Liver (tissue), 3 donors: ENCODE results near the gene CDC42EP2.

Source experiments
- EGR1 ChIP-seq, 2 donors: IDR thresholded peaks; 2 replicates each; pipeline ENCODE4 v1.6.1; 2016 to 2018; ENCODE audit warnings: antibody characterized with exemption in 2 of 2, low read depth in 2 of 2
- GABPA ChIP-seq, 2 donors: IDR thresholded peaks in 1 of 2; conservative IDR thresholded peaks in 1 of 2; 2 replicates each; pipeline ENCODE4 v1.6.1; 2016; ENCODE audit warnings: antibody characterized with exemption in 2 of 2, mild to moderate bottlenecking in 1 of 2, moderate library complexity in 1 of 2
- JUND ChIP-seq, 2 donors: IDR thresholded peaks; 2 replicates each; pipeline ENCODE4 v1.6.1; 2016; ENCODE audit warnings: antibody characterized with exemption in 2 of 2
- RAD21 ChIP-seq, 2 donors: IDR thresholded peaks; 2 replicates each; pipeline ENCODE4 v1.6.1; 2016; ENCODE audit warnings: antibody characterized with exemption in 2 of 2, mild to moderate bottlenecking in 2 of 2
- RXRA ChIP-seq, 2 donors: IDR thresholded peaks; 2 replicates each; pipeline ENCODE4 v1.6.1; 2017 to 2018; ENCODE audit warnings: antibody characterized with exemption in 2 of 2, mild to moderate bottlenecking in 1 of 2
- SP1 ChIP-seq: IDR thresholded peaks from 2 replicates; pipeline ENCODE4 v1.6.1; 2018; ENCODE audit warnings: antibody characterized with exemption, mild to moderate bottlenecking
- YY1 ChIP-seq: IDR thresholded peaks from 2 replicates; pipeline ENCODE4 v1.6.1; 2016; ENCODE audit warnings: antibody characterized with exemption, mild to moderate bottlenecking
- TF ChIP-seq, protein P1 (sequence below): IDR thresholded peaks from 2 replicates; pipeline ENCODE4 v1.6.1; 2016; ENCODE audit warnings: antibody characterized with exemption
- TF ChIP-seq, protein P2 (sequence below): fragments of 150-350 bp; IDR thresholded peaks from 2 replicates; pipeline ENCODE4 v1.5.1; 2017; ENCODE audit warnings: improper control_type of control experiment, low read depth, low read length; ENCODE audit not compliant: missing input control
- TF ChIP-seq, protein P3 (sequence below): IDR thresholded peaks from 2 replicates; pipeline ENCODE4 v1.6.1; 2016; ENCODE audit warnings: antibody characterized with exemption, mild to moderate bottlenecking
- TF ChIP-seq, protein P4 (sequence below): IDR thresholded peaks from 2 replicates; pipeline ENCODE4 v1.6.1; 2016; ENCODE audit warnings: antibody characterized with exemption
- donor health status: healthy.
- donor health status: healthy.

DNA sequence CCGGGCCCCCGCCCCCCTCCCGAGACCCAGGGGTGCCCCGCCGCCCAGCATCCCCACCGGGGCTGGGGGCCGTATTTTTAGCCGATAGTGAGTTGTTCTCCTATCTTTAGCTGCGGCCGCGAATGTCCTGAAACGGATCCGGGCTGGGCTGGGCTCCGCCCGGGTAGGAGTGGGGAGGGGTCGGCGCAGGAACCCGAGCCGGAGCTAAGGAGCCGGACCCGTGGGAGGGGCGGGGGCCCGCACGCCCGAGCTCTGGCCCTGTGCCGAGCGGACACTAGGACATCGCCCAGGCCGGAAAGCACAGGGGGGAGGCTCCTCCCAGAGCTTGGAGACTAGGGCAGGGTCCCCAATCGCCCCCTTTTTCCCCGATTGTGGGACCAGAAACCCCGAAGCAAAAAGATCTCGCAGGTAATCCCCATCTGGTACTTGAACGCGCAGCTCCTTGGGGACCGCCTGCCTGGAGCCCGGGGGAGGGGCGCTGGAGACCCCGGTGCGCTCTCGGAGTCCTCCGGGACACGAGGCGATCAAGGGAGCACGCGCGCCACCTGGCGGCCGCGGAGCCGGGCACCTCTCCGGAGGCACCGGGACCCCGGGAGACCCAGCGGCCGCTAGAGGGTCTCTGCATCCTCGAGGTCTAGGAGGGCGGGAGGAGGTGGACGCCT lies 669 bp downstream of the CDC42EP2 start:
- TF ChIP-seq, protein P1, sequence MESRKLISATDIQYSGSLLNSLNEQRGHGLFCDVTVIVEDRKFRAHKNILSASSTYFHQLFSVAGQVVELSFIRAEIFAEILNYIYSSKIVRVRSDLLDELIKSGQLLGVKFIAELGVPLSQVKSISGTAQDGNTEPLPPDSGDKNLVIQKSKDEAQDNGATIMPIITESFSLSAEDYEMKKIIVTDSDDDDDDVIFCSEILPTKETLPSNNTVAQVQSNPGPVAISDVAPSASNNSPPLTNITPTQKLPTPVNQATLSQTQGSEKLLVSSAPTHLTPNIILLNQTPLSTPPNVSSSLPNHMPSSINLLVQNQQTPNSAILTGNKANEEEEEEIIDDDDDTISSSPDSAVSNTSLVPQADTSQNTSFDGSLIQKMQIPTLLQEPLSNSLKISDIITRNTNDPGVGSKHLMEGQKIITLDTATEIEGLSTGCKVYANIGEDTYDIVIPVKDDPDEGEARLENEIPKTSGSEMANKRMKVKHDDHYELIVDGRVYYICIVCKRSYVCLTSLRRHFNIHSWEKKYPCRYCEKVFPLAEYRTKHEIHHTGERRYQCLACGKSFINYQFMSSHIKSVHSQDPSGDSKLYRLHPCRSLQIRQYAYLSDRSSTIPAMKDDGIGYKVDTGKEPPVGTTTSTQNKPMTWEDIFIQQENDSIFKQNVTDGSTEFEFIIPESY, result no peak
- TF ChIP-seq, protein P2, sequence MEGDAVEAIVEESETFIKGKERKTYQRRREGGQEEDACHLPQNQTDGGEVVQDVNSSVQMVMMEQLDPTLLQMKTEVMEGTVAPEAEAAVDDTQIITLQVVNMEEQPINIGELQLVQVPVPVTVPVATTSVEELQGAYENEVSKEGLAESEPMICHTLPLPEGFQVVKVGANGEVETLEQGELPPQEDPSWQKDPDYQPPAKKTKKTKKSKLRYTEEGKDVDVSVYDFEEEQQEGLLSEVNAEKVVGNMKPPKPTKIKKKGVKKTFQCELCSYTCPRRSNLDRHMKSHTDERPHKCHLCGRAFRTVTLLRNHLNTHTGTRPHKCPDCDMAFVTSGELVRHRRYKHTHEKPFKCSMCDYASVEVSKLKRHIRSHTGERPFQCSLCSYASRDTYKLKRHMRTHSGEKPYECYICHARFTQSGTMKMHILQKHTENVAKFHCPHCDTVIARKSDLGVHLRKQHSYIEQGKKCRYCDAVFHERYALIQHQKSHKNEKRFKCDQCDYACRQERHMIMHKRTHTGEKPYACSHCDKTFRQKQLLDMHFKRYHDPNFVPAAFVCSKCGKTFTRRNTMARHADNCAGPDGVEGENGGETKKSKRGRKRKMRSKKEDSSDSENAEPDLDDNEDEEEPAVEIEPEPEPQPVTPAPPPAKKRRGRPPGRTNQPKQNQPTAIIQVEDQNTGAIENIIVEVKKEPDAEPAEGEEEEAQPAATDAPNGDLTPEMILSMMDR, result peak; percentile 73
- TF ChIP-seq YY1 (no peak), RXRA (IDR thresholded peaks at IDR 0.05) (no peak), EGR1 (IDR thresholded peaks at IDR 0.05; ENCODE audit: low read depth in 2 of 2) (no peak), SP1 (no peak), RAD21 (IDR thresholded peaks at IDR 0.05) (peak; percentile 83 to 89), GABPA (IDR thresholded peaks at IDR 0.05 in 1 of 2, conservative IDR thresholded peaks at IDR 0.05 in 1 of 2) (no peak), JUND (IDR thresholded peaks at IDR 0.05) (no peak)
- TF ChIP-seq, protein P3, sequence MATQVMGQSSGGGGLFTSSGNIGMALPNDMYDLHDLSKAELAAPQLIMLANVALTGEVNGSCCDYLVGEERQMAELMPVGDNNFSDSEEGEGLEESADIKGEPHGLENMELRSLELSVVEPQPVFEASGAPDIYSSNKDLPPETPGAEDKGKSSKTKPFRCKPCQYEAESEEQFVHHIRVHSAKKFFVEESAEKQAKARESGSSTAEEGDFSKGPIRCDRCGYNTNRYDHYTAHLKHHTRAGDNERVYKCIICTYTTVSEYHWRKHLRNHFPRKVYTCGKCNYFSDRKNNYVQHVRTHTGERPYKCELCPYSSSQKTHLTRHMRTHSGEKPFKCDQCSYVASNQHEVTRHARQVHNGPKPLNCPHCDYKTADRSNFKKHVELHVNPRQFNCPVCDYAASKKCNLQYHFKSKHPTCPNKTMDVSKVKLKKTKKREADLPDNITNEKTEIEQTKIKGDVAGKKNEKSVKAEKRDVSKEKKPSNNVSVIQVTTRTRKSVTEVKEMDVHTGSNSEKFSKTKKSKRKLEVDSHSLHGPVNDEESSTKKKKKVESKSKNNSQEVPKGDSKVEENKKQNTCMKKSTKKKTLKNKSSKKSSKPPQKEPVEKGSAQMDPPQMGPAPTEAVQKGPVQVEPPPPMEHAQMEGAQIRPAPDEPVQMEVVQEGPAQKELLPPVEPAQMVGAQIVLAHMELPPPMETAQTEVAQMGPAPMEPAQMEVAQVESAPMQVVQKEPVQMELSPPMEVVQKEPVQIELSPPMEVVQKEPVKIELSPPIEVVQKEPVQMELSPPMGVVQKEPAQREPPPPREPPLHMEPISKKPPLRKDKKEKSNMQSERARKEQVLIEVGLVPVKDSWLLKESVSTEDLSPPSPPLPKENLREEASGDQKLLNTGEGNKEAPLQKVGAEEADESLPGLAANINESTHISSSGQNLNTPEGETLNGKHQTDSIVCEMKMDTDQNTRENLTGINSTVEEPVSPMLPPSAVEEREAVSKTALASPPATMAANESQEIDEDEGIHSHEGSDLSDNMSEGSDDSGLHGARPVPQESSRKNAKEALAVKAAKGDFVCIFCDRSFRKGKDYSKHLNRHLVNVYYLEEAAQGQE, result no peak
- TF ChIP-seq, protein P4, sequence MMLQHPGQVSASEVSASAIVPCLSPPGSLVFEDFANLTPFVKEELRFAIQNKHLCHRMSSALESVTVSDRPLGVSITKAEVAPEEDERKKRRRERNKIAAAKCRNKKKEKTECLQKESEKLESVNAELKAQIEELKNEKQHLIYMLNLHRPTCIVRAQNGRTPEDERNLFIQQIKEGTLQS, result no peak
